Measurements from ENCODE around the gene MXD4. TPM values are rescaled to one million over a fixed set of nuclear protein-coding genes. Genes with fewer than 3 reads are reported as not detected.

MXD4 gene
- total and polyA plus RNA-seq, 9 of the 15 experiments (the other 6 are each of a cell fraction or from before 2014, with no cell fraction given): 0.06 to 13.5 (median 5.9) TPM

DNA sequence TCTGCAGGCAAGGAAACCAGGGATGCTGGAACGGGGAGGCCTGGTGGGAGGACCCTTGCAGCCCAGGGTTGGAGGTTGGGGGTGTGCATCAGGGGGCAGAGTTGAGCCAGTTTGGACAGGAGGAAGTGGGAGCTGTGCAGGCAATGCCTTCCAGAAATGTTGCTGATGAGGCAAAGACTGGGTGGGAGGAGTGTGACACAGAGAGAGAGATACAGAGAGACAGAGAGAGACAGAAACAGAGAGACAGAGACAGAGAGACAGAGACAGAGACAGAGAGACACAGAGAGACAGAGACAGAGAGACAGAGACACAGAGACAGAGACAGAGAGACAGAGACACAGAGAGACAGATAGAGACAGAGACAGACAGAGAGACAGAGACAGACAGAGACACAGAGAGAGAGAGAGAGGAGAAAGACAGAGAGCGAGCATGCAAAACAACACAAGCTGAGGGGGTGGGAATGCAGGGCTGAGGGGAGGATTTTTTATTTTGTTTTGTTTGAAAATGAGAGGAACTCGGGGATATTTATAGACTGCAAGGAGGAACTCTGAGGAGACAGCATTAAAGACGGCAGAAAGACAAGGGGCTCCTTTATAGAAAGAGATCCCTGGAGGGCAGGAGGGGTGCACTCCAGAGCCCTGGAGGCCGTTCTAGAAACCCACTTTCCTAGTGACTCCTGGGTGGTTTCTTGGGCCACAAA, 18.1 kb downstream of the MXD4 start (continued):
- TF ChIP-seq, protein P1, sequence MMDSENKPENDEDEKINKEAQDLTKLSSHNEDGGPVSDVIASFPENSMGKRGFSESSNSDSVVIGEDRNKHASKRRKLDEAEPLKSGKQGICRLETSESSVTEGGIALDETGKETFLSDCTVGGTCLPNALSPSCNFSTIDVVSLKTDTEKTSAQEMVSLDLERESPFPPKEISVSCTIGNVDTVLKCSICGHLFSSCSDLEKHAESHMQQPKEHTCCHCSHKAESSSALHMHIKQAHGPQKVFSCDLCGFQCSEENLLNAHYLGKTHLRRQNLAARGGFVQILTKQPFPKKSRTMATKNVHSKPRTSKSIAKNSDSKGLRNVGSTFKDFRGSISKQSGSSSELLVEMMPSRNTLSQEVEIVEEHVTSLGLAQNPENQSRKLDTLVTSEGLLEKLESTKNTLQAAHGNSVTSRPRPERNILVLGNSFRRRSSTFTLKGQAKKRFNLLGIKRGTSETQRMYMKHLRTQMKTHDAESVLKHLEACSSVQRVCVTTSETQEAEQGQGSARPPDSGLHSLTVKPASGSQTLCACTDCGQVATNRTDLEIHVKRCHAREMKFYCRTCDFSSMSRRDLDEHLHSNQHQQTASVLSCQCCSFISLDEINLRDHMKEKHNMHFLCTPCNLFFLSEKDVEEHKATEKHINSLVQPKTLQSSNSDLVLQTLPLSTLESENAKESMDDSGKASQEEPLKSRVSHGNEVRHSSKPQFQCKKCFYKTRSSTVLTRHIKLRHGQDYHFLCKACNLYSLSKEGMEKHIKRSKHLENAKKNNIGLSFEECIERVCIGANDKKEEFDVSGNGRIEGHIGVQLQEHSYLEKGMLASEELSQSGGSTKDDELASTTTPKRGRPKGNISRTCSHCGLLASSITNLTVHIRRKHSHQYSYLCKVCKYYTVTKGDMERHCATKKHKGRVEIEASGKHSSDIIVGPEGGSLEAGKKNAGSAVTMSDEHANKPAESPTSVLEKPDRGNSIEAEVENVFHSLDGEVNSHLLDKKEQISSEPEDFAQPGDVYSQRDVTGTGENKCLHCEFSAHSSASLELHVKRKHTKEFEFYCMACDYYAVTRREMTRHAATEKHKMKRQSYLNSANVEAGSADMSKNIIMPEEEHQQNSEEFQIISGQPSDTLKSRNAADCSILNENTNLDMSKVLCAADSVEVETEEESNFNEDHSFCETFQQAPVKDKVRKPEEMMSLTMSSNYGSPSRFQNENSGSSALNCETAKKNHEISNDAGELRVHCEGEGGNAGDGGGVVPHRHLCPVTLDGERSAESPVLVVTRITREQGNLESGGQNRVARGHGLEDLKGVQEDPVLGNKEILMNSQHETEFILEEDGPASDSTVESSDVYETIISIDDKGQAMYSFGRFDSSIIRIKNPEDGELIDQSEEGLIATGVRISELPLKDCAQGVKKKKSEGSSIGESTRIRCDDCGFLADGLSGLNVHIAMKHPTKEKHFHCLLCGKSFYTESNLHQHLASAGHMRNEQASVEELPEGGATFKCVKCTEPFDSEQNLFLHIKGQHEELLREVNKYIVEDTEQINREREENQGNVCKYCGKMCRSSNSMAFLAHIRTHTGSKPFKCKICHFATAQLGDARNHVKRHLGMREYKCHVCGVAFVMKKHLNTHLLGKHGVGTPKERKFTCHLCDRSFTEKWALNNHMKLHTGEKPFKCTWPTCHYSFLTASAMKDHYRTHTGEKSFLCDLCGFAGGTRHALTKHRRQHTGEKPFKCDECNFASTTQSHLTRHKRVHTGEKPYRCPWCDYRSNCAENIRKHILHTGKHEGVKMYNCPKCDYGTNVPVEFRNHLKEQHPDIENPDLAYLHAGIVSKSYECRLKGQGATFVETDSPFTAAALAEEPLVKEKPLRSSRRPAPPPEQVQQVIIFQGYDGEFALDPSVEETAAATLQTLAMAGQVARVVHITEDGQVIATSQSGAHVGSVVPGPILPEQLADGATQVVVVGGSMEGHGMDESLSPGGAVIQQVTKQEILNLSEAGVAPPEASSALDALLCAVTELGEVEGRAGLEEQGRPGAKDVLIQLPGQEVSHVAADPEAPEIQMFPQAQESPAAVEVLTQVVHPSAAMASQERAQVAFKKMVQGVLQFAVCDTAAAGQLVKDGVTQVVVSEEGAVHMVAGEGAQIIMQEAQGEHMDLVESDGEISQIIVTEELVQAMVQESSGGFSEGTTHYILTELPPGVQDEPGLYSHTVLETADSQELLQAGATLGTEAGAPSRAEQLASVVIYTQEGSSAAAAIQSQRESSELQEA (IDR thresholded peaks at IDR 0.05; ENCODE audit: low read depth): no peak
- TF ChIP-seq, protein P2, sequence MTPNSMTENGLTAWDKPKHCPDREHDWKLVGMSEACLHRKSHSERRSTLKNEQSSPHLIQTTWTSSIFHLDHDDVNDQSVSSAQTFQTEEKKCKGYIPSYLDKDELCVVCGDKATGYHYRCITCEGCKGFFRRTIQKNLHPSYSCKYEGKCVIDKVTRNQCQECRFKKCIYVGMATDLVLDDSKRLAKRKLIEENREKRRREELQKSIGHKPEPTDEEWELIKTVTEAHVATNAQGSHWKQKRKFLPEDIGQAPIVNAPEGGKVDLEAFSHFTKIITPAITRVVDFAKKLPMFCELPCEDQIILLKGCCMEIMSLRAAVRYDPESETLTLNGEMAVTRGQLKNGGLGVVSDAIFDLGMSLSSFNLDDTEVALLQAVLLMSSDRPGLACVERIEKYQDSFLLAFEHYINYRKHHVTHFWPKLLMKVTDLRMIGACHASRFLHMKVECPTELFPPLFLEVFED (CRISPR knock-in tag; conservative IDR thresholded peaks at IDR 0.05): no peak

Data from K562 (cell line).